Endothelial cell of umbilical vein (primary cell): ENCODE measurements around the gene NXPE3. TPM values are rescaled to one million over a fixed set of nuclear protein-coding genes. Genes with fewer than 3 reads are reported as not detected.

ENCODE experiments used
- BruUV-seq: library from RNA; stranded (reverse); fragments of 400-500 nt; replicated peaks from 2 replicates; lab custom pipeline; 2021; lab: Mats Ljungman, UMichigan
- CTCF ChIA-PET: fragments of 300-600, 350-600 bp; sonication (Branson Sonifier 250); formaldehyde crosslinking; loops from one replicate; lab custom pipeline; 2021; ENCODE audit warnings: antibody characterized with exemption, inconsistent platforms; lab: Charles Lee
- POLR2A ChIA-PET: fragments of 300-600, 350-600 bp; sonication (Branson Sonifier 250); formaldehyde crosslinking; loops from one replicate; lab custom pipeline; 2021; ENCODE audit warnings: antibody characterized with exemption, inconsistent platforms; lab: Charles Lee
- DNase-seq: peaks from one replicate; pipeline ENCODE4 v3.0.0-alpha.2; 2011; ENCODE audit warnings: low read depth, low spot score
- FAIRE-seq: peaks from 2 replicates; lab custom pipeline; 2011; peaks lifted over from hg19 to GRCh38; lab: Jason Lieb, UNC
- H2AFZ ChIP-seq: 2 replicates; pipeline ENCODE4 v1.6.0; 2012; ENCODE audit warnings: low read depth, low read length, control low read depth, inconsistent platforms
- H3K27ac ChIP-seq: 2 replicates; pipeline ENCODE4 v1.5.1; 2011; ENCODE audit warnings: low read depth, mild to moderate bottlenecking, control low read depth, low read length, moderate library complexity; ENCODE audit not compliant: insufficient read depth
- H3K27me3 ChIP-seq, 2 experiments: 2 replicates each; pipeline versions ENCODE4 v1.6.0 to v1.6.1; 2011; ENCODE audit warnings: low read length in 2 of 2, mixed read lengths in 1 of 2; ENCODE audit not compliant: control insufficient read depth in 2 of 2, insufficient read depth in 2 of 2
- H3K36me3 ChIP-seq, 2 experiments: 2 replicates in 1 of 2; 3 replicates in 1 of 2; pipeline ENCODE4 v1.5.1; 2011; ENCODE audit warnings: low read length in 2 of 2, mild to moderate bottlenecking in 1 of 2, moderate library complexity in 1 of 2; ENCODE audit not compliant: control insufficient read depth in 2 of 2, insufficient read depth in 2 of 2; ENCODE audit errors: extremely low read depth in 1 of 2
- H3K4me1 ChIP-seq: 3 replicates; pipeline ENCODE4 v1.5.1; 2011; ENCODE audit warnings: mild to moderate bottlenecking, low read length; ENCODE audit not compliant: control insufficient read depth, insufficient read depth; ENCODE audit errors: extremely low read depth
- H3K4me2 ChIP-seq: 2 replicates; pipeline ENCODE4 v1.6.1; 2011; ENCODE audit warnings: low read length, control low read depth, mixed read lengths; ENCODE audit not compliant: insufficient read depth
- H3K4me3 ChIP-seq, 3 experiments: fragments of 200-600 bp in 1 of 3; sonication (generic), shearing (Covaris generic) in 1 of 3; replicated peaks in 1 of 3; 2 replicates each; pipeline ENCODE4 v1.5.1; 2011 to 2016; ENCODE audit warnings: control low read depth in 3 of 3, low read length in 3 of 3, mild to moderate bottlenecking in 2 of 3, inconsistent platforms in 1 of 3, low read depth in 1 of 3, moderate library complexity in 1 of 3; ENCODE audit not compliant: insufficient read depth in 1 of 3
- H3K79me2 ChIP-seq: 2 replicates; pipeline ENCODE4 v1.6.0; 2012; ENCODE audit warnings: low read length, inconsistent platforms; ENCODE audit not compliant: control insufficient read depth, insufficient read depth
- H3K9ac ChIP-seq: replicated peaks from 2 replicates; pipeline ENCODE3; 2011; ENCODE audit warnings: low read length, control low read depth; ENCODE audit not compliant: insufficient read depth; ENCODE audit errors: extremely low read depth
- H3K9me1 ChIP-seq: replicated peaks from 3 replicates; pipeline ENCODE4 v1.6.0; 2011; ENCODE audit warnings: mild to moderate bottlenecking, low read length; ENCODE audit not compliant: control insufficient read depth, insufficient read depth; ENCODE audit errors: extremely low read depth
- H3K9me3 ChIP-seq: replicated peaks from 2 replicates; pipeline ENCODE4 v1.5.1; 2012; ENCODE audit warnings: low read length, inconsistent platforms; ENCODE audit not compliant: control insufficient read depth, insufficient read depth
- H4K20me1 ChIP-seq: replicated peaks from 2 replicates; pipeline ENCODE3; 2011; ENCODE audit warnings: mild to moderate bottlenecking, low read length; ENCODE audit not compliant: control insufficient read depth, insufficient read depth; ENCODE audit errors: extremely low read depth
- CTCF ChIP-seq, 2 donors: IDR thresholded peaks; 1 replicate in 1 of 2; 2 replicates in 1 of 2; pipeline ENCODE4 v1.5.1; 2011; ENCODE audit warnings: low read length in 2 of 2, mild to moderate bottlenecking in 2 of 2, moderate library complexity in 2 of 2, control low read depth in 1 of 2, inconsistent platforms in 1 of 2, low read depth in 1 of 2; ENCODE audit not compliant: insufficient read depth in 1 of 2; ENCODE audit errors: extremely low read depth in 1 of 2
- EZH2 ChIP-seq: IDR thresholded peaks from 2 replicates; pipeline ENCODE4 v1.6.1; 2012; ENCODE audit warnings: borderline replicate concordance, low read depth, mild to moderate bottlenecking, moderate library complexity, low read length, inconsistent platforms; ENCODE audit not compliant: severe bottlenecking
- FOS ChIP-seq: IDR thresholded peaks from 2 replicates; pipeline ENCODE4 v1.6.1; 2011; ENCODE audit warnings: mild to moderate bottlenecking, low read length, moderate library complexity, borderline replicate concordance; ENCODE audit not compliant: insufficient read depth
- GATA2 ChIP-seq: IDR thresholded peaks from 2 replicates; pipeline ENCODE4 v1.7.0; 2011; ENCODE audit warnings: low read depth, mild to moderate bottlenecking, moderate library complexity, mixed read lengths, low read length; ENCODE audit not compliant: insufficient read length, insufficient read depth
- JUN ChIP-seq: IDR thresholded peaks from 2 replicates; pipeline ENCODE4 v1.6.1; 2011; ENCODE audit warnings: borderline replicate concordance, low read depth; ENCODE audit not compliant: insufficient read length, insufficient read depth
- MAX ChIP-seq: IDR thresholded peaks from 2 replicates; pipeline ENCODE4 v1.6.1; 2011; ENCODE audit not compliant: insufficient read depth, insufficient read length
- MYC ChIP-seq: IDR thresholded peaks from one replicate; pipeline ENCODE4 v1.6.1; 2011; ENCODE audit warnings: mild to moderate bottlenecking, low read depth, low read length
- POLR2A ChIP-seq: IDR thresholded peaks from 2 replicates; pipeline ENCODE4 v1.6.1; 2012; ENCODE audit warnings: low read depth, mild to moderate bottlenecking, control low read depth, low read length
- POLR2AphosphoS5 ChIP-seq: IDR thresholded peaks from 2 replicates; pipeline ENCODE4 v1.6.1; 2012; ENCODE audit warnings: low read depth, mild to moderate bottlenecking, control low read depth, low read length, moderate library complexity; ENCODE audit not compliant: insufficient read depth
- dilution Hi-C: fragments of 300-500 bp; cut with MboI; formaldehyde crosslinking; loops from one replicate; pipeline ENCODE4 v1.15.0; 2019; ENCODE audit warnings: low sequenced_read_pairs; ENCODE audit not compliant: extremely low pct_ligation_motif_present
- intact Hi-C: fragments of 100-400 bp; cut with micrococcal nuclease; formaldehyde crosslinking; loops from one replicate; pipeline ENCODE4 v1.10.0; 2022
- polyA plus RNA-seq, 4 experiments: library from polyadenylated mRNA; depleted of rRNA in 3 of 4; stranded (reverse) in 3 of 4; unstranded in 1 of 4; fragments of >200 nt; gene quantifications; 2 replicates each; pipeline versions ENCODE4 v1.2.1 to v1.2.3, GENCODE V29; 2011 to 2012; ENCODE audit warnings: missing spikeins in 1 of 4
- total RNA-seq: library from RNA; stranded (reverse); gene quantifications from 2 replicates; pipeline ENCODE4 v1.2.3, GENCODE V29; 2021

The NXPE3 gene
- total and polyA plus RNA-seq, 2 donors (not counting 3 experiments of a cell fraction or from before 2014, with no cell fraction given) = 13.7 to 20.3 TPM

- dilution Hi-C loops = loop anchor here (25.0 kb wide), 1 partner anchor 295 kb away; no protein-coding TSS in a partner anchor
- Histone ChIP-seq H3K27me3 (no peaks in the 10 kb centered on the region), H3K79me2 (no peaks in the 10 kb centered on the region), H3K4me2 (no peak overlapping the region), H3K9me3 (no peaks in the 10 kb centered on the region), H3K4me1 (peaks cover 17% of the 10 kb centered on the region), H3K36me3 (no peaks in the 10 kb centered on the region), H2AFZ (no peak overlapping the region), H3K27ac (no peak overlapping the region), H3K4me3 (no peak overlapping the region), H3K9ac (no peak overlapping the region), H4K20me1 (no peaks in the 10 kb centered on the region), H3K9me1 (no peaks in the 10 kb centered on the region)
- intact Hi-C loops = no loop called here
- TF ChIP-seq MAX = no peak
- TF ChIP-seq POLR2AphosphoS5 = no peak
- TF ChIP-seq EZH2 = no peak
- TF ChIP-seq CTCF (IDR thresholded peaks at IDR 0.05; ENCODE audit: extremely low read depth in 1 of 2, insufficient read depth in 1 of 2, low read depth in 1 of 2, low read length in 2 of 2) = no peak
- no peak for TF ChIP-seq GATA2
- no peak for TF ChIP-seq POLR2A
- TF ChIP-seq FOS = no peak
- TF ChIP-seq JUN = no peak
- no peak for TF ChIP-seq MYC
- ChIA-PET POLR2A (interaction anchor here (0.6 to 1.7 kb wide), 3 partner anchors 16 to 328 kb away, joined by 3 to 5 read pairs (median 3); partner anchors contain the start of gene NFKBIZ), CTCF (interaction anchor here (1.0 to 3.4 kb wide), 4 partner anchors 8 to 361 kb away, joined by 3 to 15 read pairs (median 7); no protein-coding TSS in a partner anchor)
- no peak for FAIRE-seq
- no peak for DNase-seq
- no TSS peak for BruUV-seq
Measured at GRCh38 chr3:101867511-101867910, 88.5 kb downstream of the NXPE3 start.
